NT2/D1 (cell line): ENCODE data around the gene PIK3CD.

Experiments
- DNase-seq: peaks from one replicate; pipeline ENCODE4 v3.0.0-alpha.2; 2011; ENCODE audit warnings: low read depth, low spot score
- H3K27me3 ChIP-seq: 2 replicates; pipeline ENCODE4 v1.6.0; 2011; ENCODE audit warnings: mild to moderate bottlenecking; ENCODE audit not compliant: insufficient read length, insufficient read depth
- H3K36me3 ChIP-seq: 2 replicates; pipeline ENCODE4 v1.6.1; 2011; ENCODE audit warnings: mild to moderate bottlenecking, low read length, mixed read lengths; ENCODE audit not compliant: insufficient read depth, insufficient read length
- H3K4me1 ChIP-seq: 2 replicates; pipeline ENCODE4 v1.5.1; 2011; ENCODE audit not compliant: insufficient read depth, insufficient read length
- H3K4me3 ChIP-seq: 2 replicates; pipeline ENCODE4 v1.5.1; 2011; ENCODE audit warnings: low read depth; ENCODE audit not compliant: insufficient read length
- H3K9ac ChIP-seq: 2 replicates; pipeline ENCODE4 v1.6.0; 2011; ENCODE audit warnings: low read depth; ENCODE audit not compliant: insufficient read length
- H3K9me3 ChIP-seq: 2 replicates; pipeline ENCODE4 v1.5.1; 2011; ENCODE audit warnings: mild to moderate bottlenecking, low read length; ENCODE audit not compliant: insufficient read depth
- SUZ12 ChIP-seq: IDR thresholded peaks from 2 replicates; pipeline ENCODE4 v1.6.1; 2011; ENCODE audit not compliant: insufficient read length, insufficient read depth; ENCODE audit errors: extremely low read depth
- YY1 ChIP-seq: IDR thresholded peaks from 2 replicates; pipeline ENCODE4 v1.6.1; 2011; ENCODE audit not compliant: insufficient read length, insufficient read depth
- ZNF274 ChIP-seq: IDR thresholded peaks from 2 replicates; pipeline ENCODE4 v1.6.1; 2011; ENCODE audit warnings: mild to moderate bottlenecking, low read depth, low read length

The PIK3CD gene

DNA sequence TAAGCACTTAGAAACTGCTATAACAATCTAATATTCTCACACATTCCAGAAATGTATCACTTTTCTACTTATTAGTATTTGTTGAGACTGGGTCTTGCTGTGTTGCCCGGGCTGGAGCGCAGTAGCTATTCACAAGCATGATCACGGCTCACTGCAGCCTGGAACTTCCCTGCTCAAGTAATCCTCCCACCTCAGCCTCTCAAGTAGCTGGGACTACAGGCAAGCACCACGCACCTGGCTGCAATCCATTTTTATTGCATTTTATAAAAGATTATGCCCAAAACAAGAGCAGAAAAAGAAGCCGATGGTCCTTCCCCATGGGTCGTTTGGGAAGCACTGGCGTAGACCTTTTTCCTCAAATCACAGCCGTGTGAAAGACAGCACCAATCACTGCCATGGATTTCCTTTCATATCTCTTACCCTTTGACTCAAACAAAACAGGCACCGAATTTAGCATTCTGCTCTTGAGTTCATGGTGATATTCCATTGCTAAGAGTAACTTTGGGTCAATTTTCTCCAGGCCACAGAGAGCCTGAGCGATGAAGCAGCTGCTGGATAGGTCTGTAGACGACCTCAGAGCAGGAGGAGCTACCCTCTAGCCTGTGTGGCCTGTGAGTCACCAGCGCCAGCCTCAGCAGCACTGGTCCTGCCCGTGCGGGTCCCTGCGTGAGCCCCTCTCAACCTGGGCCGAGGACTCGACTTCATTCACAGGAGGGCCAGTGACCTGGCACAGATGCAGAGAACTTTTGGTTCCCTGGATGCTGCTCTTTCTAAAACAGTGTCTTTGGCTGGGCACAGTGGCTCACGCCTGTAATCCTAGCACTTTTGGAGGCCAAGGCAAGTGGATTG is 80.8 kb downstream of the PIK3CD start:
- Histone ChIP-seq H3K36me3 (peaks cover 90% of the 10 kb centered on the region), H3K4me3 (no peak overlapping the region)

DNA sequence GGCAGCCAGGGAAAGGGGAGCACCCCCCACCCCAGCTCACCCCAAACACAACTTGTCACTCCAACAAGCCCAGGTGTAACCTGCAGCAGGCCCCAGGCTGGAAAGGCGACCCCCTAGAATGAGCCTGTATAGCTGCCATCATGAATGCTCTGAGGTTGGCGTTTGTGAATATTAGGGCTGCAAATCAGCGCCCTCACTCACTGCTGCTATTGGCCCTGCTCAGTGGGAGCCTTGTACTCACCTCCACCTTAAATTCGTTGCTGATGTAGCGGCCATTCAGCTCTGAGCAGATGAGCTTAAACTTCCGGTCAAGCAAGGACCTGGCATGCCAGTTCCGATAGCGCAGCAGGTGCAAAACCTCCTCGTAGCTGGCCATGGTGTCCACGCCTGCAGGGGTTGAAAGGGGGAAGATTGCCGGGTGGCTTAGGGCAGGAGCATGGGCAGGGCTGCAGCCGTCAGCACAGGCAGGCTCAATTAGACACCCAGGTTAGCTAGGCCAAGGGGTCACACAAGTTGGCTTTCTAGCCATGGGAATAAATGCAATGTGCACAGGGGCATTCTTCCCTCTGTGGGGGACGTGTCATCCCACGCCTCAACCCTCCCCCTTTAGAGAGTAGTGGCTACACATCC is 81.7 kb downstream of the PIK3CD start:
- Histone ChIP-seq H3K4me3 (no peak overlapping the region), H3K9ac (no peak overlapping the region), H3K9me3 (peaks cover 5% of the 10 kb centered on the region; the same call in 1 of the 2 replicates), H3K4me1 (no peaks in the 10 kb centered on the region), H3K36me3 (peaks cover 90% of the 10 kb centered on the region), H3K27me3 (no peaks in the 10 kb centered on the region)
- TF ChIP-seq ZNF274 (no peak), SUZ12 (no peak), YY1 (no peak)
- no peak for DNase-seq

More for the DNA sequence above, 80.8 kb downstream of the PIK3CD start:
- no peak overlapping the region for H3K9ac ChIP-seq
- peaks cover 5% of the 10 kb centered on the region; the same call in 1 of the 2 replicates for H3K9me3 ChIP-seq
- TF ChIP-seq YY1 = no peak
- DNase-seq = no peak
- H3K27me3 ChIP-seq = no peaks in the 10 kb centered on the region
- H3K4me1 ChIP-seq = no peaks in the 10 kb centered on the region

DNA sequence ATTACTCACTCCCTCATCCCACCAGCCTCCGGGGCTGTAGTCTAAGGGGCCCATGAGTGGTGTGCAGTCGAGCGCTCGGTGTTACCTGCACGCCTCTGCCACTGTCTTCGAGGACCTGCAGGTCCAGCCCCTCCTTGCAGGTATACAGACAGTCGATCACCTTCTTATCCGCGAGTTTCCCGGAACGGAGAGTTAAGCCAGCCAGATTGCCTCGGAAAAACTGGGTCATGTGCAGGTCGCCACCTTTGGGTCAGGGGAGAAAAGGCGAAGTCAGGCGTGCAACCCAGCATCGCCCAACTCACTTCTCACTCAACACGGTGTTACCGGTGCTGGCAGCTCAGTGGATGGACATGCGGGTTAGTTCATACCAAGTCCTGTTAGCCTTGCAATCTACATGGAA is 84.3 kb downstream of the PIK3CD start:
- H3K36me3 ChIP-seq = peaks cover 86% of the 10 kb centered on the region
- H3K9me3 ChIP-seq = peaks cover 5% of the 10 kb centered on the region; the same call in 1 of the 2 replicates
- H3K4me3 ChIP-seq = no peak overlapping the region
- TF ChIP-seq YY1 = no peak
- TF ChIP-seq ZNF274 = no peak
- TF ChIP-seq SUZ12 = no peak
- no peaks in the 10 kb centered on the region for H3K4me1 ChIP-seq
- no peak for DNase-seq
- H3K9ac ChIP-seq = no peak overlapping the region
- H3K27me3 ChIP-seq = no peaks in the 10 kb centered on the region

DNA sequence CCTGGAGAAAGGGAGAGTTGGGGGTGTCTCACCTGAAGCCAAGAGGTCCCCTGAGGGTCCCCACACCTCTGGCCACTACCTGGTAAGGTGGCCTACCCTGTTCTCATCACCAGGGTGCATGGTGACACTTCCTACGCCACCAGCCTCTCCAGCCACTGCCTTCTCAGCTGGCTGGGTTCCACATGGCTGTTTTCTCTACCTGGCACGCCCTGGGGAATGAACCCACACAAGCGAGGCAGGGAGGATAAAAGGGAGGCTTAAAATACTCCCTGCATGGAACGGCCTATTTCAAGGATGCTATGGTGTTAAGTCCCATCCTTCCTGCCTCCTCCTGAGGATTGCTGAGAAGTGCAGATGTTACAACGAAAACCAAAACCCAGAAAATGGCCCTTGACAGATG is 84.7 kb downstream of the PIK3CD start:
- H3K9me3 ChIP-seq = peaks cover 5% of the 10 kb centered on the region; the same call in 1 of the 2 replicates
- no peak overlapping the region for H3K9ac ChIP-seq
- no peaks in the 10 kb centered on the region for H3K4me1 ChIP-seq
- no peak overlapping the region for H3K4me3 ChIP-seq
- TF ChIP-seq SUZ12 = no peak
- no peak for TF ChIP-seq ZNF274
- no peak for TF ChIP-seq YY1
- no peak for DNase-seq
- H3K27me3 ChIP-seq = no peaks in the 10 kb centered on the region
- H3K36me3 ChIP-seq = peaks cover 86% of the 10 kb centered on the region

DNA sequence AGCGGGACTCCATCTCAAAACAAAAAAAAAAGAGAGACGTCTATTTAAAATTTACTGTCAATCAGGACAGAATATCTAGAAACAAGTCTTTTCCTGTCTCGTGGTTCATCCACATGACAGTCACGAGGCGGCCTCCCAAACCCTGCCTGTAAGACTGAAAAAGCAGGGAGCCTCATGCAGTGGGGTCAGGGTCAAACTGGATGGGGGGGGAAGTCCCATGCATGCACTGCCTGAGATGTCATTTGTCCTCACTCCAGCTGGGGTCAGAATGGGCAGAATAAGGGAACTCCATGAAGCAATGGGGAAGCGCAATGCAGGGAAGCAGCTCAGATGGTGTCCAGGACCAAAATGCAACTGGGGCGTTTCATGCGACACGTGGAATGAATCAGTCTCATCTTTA is 85.5 kb downstream of the PIK3CD start:
- Histone ChIP-seq H3K4me3 (no peak overlapping the region), H3K9ac (no peak overlapping the region), H3K36me3 (peaks cover 84% of the 10 kb centered on the region), H3K27me3 (no peaks in the 10 kb centered on the region), H3K4me1 (no peaks in the 10 kb centered on the region), H3K9me3 (peaks cover 5% of the 10 kb centered on the region; the same call in 1 of the 2 replicates)
- DNase-seq = no peak
- TF ChIP-seq ZNF274 (no peak), SUZ12 (no peak)

DNA sequence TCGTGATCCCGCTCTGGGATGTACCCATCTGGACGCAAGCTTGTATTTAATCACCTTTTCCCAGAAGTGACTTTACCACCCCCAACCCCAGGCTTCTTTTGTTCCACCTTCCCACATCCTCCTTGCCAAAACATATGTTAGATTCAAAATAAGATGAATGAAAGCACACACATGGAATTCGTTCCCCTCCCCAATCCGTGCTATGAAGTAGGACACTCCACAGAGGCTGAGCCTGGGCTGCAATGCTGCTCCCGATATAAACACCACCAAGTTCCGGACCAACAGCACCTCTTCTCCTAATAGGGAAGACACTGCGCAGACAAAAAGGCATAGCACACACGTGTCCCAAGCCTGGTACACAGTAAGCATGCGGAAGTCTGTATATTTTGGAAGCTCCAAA is 86.1 kb downstream of the PIK3CD start:
- Histone ChIP-seq H3K36me3 (peaks cover 83% of the 10 kb centered on the region), H3K4me3 (no peak overlapping the region), H3K9me3 (peaks cover 5% of the 10 kb centered on the region; the same call in 1 of the 2 replicates), H3K9ac (no peak overlapping the region), H3K27me3 (no peaks in the 10 kb centered on the region), H3K4me1 (no peaks in the 10 kb centered on the region)
- DNase-seq = no peak
- no peak for TF ChIP-seq ZNF274
- no peak for TF ChIP-seq YY1
- no peak for TF ChIP-seq SUZ12

DNA sequence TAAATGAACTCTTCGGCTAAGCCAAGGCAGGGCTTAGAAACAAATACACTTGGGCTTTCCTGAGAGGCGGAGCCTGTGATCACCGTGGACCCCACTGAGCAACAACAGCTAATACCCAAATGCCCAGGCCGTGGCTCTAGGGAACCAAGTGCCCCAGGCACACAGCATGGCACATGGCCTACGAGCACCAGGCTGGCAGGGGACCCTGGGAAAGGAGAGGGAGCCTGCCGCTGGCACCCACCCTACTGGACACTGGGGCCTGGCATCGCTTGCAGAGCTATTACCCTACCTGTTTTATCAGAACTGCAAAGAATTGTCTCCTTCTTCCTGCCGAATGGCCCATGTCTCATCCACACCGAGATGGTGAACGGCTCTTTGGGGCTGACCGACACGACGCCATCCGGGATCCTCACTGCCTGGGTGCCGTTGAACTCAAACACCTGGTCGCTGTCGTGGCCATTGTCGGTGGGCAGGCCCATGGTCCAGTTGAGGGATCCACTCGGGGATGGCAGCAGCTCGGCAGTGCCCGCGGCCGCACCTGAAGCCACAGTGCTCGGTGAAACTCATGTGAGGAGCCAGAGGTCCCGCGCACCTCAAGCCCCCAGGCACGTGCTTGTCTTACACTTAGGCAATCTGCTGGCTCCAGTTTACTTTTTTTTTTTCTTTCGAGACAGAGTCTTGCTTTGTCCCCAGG is 92.7 kb downstream of the PIK3CD start:
- DNase-seq = no peak
- Histone ChIP-seq H3K9me3 (no peaks in the 10 kb centered on the region), H3K27me3 (no peaks in the 10 kb centered on the region), H3K36me3 (peaks cover 65% of the 10 kb centered on the region), H3K4me3 (no peak overlapping the region), H3K4me1 (no peaks in the 10 kb centered on the region), H3K9ac (no peak overlapping the region)
- no peak for TF ChIP-seq ZNF274
- no peak for TF ChIP-seq YY1
- no peak for TF ChIP-seq SUZ12
